Measurements from ENCODE around the gene B2M. TPM values are rescaled to one million over a fixed set of nuclear protein-coding genes. Genes with fewer than 3 reads are reported as not detected.

Gene B2M
- total and polyA plus RNA-seq, 2 donors (not counting 1 experiment from before 2014, with no cell fraction given): 3,981 to 17,989 TPM

DNA sequence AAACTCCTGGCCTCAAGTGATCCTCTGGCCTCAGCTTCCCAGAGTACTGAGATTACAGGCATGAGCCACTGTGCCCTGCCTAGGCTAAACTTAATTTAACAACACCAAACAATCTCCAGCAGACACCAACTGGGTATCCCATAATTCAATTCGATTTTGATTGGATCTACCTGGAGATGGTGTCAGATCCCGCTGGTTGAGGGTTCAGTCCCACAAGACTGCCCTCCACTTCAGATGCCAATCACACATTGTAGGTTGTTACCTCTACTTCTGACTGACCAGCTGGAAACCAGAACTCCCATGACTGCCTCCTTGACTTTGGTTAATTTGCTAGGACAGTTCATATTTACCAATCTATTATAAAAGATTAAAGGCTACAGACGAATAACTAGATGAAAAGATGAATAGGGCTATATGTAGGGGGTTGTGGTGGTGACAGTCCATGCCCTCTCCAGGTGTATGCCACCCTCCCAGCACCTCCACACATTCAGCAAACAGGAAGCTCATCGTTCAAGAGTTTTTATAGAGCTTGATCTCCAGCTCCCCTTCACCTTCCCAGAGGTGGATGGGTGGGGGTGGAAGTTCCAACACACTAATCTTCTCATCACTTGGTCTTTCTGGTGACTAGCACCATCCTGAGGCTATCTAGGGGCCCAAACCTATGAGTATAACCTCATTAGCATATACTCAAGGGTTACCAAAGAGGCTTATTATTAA lies 9.3 kb downstream of the B2M start:
- no peak overlapping the region for H3K4me3 Mint-ChIP-seq
- ChIA-PET CTCF (interaction anchor here (0.7 to 15.6 kb wide), 5 partner anchors 7 to 146 kb away, joined by 3 to 529 read pairs (median 23); partner anchors contain the start of genes SPG11 and TRIM69), POLR2A (interaction anchor here (0.7 to 34.6 kb wide), 4 partner anchors 4 to 131 kb away, joined by 3 to 819 read pairs (median 759); partner anchors contain the start of genes B2M, PATL2, SPG11 and TRIM69)
- Histone ChIP-seq H3K27ac (ENCODE audit: low read length in 2 of 2) (peak overlapping the region; percentile 60 to 82), H3K4me1 (ENCODE audit: control insufficient read depth in 2 of 2, insufficient read depth in 2 of 2, low read length in 2 of 2) (peaks cover 89 to 90% of the 10 kb centered on the region in 2 donors), H3K4me2 (replicated peaks; ENCODE audit: low read depth, low read length, poor library complexity, severe bottlenecking) (peak overlapping the region; percentile 45), H3K9ac (ENCODE audit: low read length) (no peak overlapping the region), H3K4me3 (ENCODE audit: control extremely low read depth in 1 of 5, extremely low read depth in 1 of 5, insufficient read depth in 1 of 5, low read depth in 2 of 5, low read length in 4 of 5) (no peak overlapping the region), H3K27me3 (replicated peaks in 1 of 4; ENCODE audit: control extremely low read depth in 1 of 4, control insufficient read depth in 3 of 4, insufficient read depth in 4 of 4, low read length in 3 of 4) (no peaks in the 10 kb centered on the region), H2AFZ (ENCODE audit: insufficient read depth, low read depth, low read length, poor library complexity, severe bottlenecking) (no peak overlapping the region), H3K9me3 (ENCODE audit: control extremely low read depth in 1 of 3, control insufficient read depth in 2 of 3, insufficient read depth in 1 of 3, low read length in 2 of 3) (no peaks in the 10 kb centered on the region), H3K36me3 (replicated peaks in 1 of 2; ENCODE audit: control extremely low read depth in 1 of 2, control insufficient read depth in 1 of 2, extremely low read depth in 1 of 2, insufficient read depth in 2 of 2, low read length in 1 of 2) (peaks cover 8 to 40% of the 10 kb centered on the region in 2 experiments), H3K79me2 (ENCODE audit: control insufficient read depth, insufficient read depth, low read length) (peaks cover 68% of the 10 kb centered on the region), H4K20me1 (ENCODE audit: control insufficient read depth, insufficient read depth, low read length, poor library complexity, severe bottlenecking) (peaks cover 42% of the 10 kb centered on the region)
- DNase-seq: peak; percentile 49
- no peaks in the 10 kb centered on the region for H3K9me3 Mint-ChIP-seq (ENCODE audit: insufficient read depth)
- no peak for TF ChIP-seq CTCF (IDR thresholded peaks at IDR 0.05)
- TF ChIP-seq EZH2 (IDR thresholded peaks at IDR 0.05; ENCODE audit: borderline replicate concordance, insufficient read depth, low read depth, low read length, poor library complexity, severe bottlenecking): no peak
- 100% methylated on average over 2 of the region's 4 CpGs for WGBS (ENCODE audit: insufficient coverage)
- intact Hi-C loops (cut with micrococcal nuclease): no loop called here
- peaks cover 88% of the 10 kb centered on the region for H3K4me1 Mint-ChIP-seq
- H3K27me3 Mint-ChIP-seq: no peaks in the 10 kb centered on the region
- H3K27ac Mint-ChIP-seq: peak overlapping the region; percentile 90
- no peak for ATAC-seq (ENCODE audit: low read depth)

GRCh38 chr15:44722011-44722410 lies 10.7 kb downstream of the B2M start:
- Histone ChIP-seq H3K4me1 (ENCODE audit: control insufficient read depth in 2 of 2, insufficient read depth in 2 of 2, low read length in 2 of 2) (peaks cover 88 to 90% of the 10 kb centered on the region in 2 donors), H3K79me2 (ENCODE audit: control insufficient read depth, insufficient read depth, low read length) (peaks cover 63% of the 10 kb centered on the region), H3K27me3 (replicated peaks in 1 of 4; ENCODE audit: control extremely low read depth in 1 of 4, control insufficient read depth in 3 of 4, insufficient read depth in 4 of 4, low read length in 3 of 4) (no peaks in the 10 kb centered on the region), H3K4me3 (ENCODE audit: control extremely low read depth in 1 of 5, extremely low read depth in 1 of 5, insufficient read depth in 1 of 5, low read depth in 2 of 5, low read length in 4 of 5) (no peak overlapping the region), H2AFZ (ENCODE audit: insufficient read depth, low read depth, low read length, poor library complexity, severe bottlenecking) (no peak overlapping the region), H3K9ac (ENCODE audit: low read length) (no peak overlapping the region), H3K9me3 (ENCODE audit: control extremely low read depth in 1 of 3, control insufficient read depth in 2 of 3, insufficient read depth in 1 of 3, low read length in 2 of 3) (no peaks in the 10 kb centered on the region), H3K4me2 (replicated peaks; ENCODE audit: low read depth, low read length, poor library complexity, severe bottlenecking) (peak overlapping the region; percentile 33), H3K36me3 (replicated peaks in 1 of 2; ENCODE audit: control extremely low read depth in 1 of 2, control insufficient read depth in 1 of 2, extremely low read depth in 1 of 2, insufficient read depth in 2 of 2, low read length in 1 of 2) (peaks cover 3 to 27% of the 10 kb centered on the region in 2 experiments), H3K27ac (ENCODE audit: low read length in 2 of 2) (peak overlapping the region; percentile 35 to 82), H4K20me1 (ENCODE audit: control insufficient read depth, insufficient read depth, low read length, poor library complexity, severe bottlenecking) (peaks cover 28% of the 10 kb centered on the region)
- intact Hi-C loops (cut with micrococcal nuclease): no loop called here
- peak; percentile 26 for DNase-seq
- no peaks in the 10 kb centered on the region for H3K27me3 Mint-ChIP-seq
- H3K27ac Mint-ChIP-seq: peak overlapping the region; percentile 90
- peaks cover 85% of the 10 kb centered on the region for H3K4me1 Mint-ChIP-seq
- no peak for ATAC-seq (ENCODE audit: low read depth)
- TF ChIP-seq EZH2 (IDR thresholded peaks at IDR 0.05; ENCODE audit: borderline replicate concordance, insufficient read depth, low read depth, low read length, poor library complexity, severe bottlenecking) (no peak), CTCF (IDR thresholded peaks at IDR 0.05) (no peak)
- CTCF ChIA-PET: interaction anchor here (2.1 to 15.6 kb wide), 4 partner anchors 9 to 58 kb away, joined by 11 to 529 read pairs (median 24); partner anchors contain the start of genes B2M, PATL2, SPG11 and TRIM69
- no peaks in the 10 kb centered on the region for H3K9me3 Mint-ChIP-seq (ENCODE audit: insufficient read depth)
- POLR2A ChIA-PET: interaction anchor here (1.1 to 34.6 kb wide), 4 partner anchors 5 to 294 kb away, joined by 3 to 819 read pairs (median 759); partner anchors contain the start of genes B2M, CTDSPL2, PATL2 and SPG11
- 77% methylated on average over 2 of the region's 2 CpGs for WGBS (ENCODE audit: insufficient coverage)
- H3K4me3 Mint-ChIP-seq: no peak overlapping the region
